Stimulated activated CD8-positive, alpha-beta memory T cell treated with anti-CD3 and anti-CD28 coated beads, Interleukin-15, amount 100 ng/mL, for 24 hours (primary cell): Measurements from ENCODE around the gene FAF1.

Experiments used
- DNase-seq: peaks from one replicate; pipeline ENCODE4 v3.0.0-alpha.2; 2020; ENCODE audit warnings: low read depth

FAF1 gene

DNA sequence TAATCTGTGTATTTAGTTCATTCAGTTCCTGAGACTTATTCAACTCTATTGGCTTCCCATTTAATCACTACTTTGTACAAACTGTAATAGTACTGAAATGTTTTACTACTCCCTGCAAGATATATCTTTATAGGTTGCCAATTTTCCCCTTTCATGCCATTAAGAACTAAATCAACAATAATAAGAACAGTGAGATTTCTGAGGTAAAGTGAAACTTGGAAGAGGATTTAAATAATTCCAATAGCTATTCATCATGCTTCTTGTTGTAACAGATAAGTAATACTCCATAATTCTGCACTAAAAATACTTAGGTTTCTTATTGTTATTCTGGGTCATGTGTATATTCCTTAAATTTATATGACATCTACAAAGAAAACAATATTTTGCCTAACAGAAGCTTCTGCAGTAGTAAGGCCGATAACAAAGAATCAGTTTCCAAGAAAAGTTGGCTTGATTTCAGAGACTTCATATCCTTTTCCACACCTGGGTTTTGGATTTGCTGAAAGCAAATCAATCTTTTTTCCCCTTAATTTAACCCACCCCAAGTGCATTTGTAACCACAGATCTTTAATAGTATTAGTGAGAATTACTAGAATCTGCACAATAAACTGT, 258.3 kb downstream of the FAF1 start:
- no peak for DNase-seq

DNA sequence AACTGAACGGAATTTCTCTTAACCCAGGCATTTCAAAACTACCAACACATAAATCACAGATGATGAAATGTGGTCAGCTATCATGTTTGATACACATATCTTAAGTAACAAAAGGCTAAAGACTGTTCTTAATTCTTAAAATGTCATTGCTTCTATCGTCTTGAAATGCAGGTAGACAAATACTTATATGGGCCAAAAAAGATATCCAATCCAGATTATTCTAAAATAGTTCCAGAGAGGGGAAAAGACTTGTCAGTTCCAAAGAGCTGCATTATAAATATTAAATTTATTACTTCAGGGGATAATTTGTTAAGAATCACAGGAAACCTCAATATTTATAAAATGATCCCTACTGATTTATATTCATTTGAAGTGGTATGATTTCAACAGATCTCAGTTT, 259.4 kb downstream of the FAF1 start:
- no peak for DNase-seq

DNA sequence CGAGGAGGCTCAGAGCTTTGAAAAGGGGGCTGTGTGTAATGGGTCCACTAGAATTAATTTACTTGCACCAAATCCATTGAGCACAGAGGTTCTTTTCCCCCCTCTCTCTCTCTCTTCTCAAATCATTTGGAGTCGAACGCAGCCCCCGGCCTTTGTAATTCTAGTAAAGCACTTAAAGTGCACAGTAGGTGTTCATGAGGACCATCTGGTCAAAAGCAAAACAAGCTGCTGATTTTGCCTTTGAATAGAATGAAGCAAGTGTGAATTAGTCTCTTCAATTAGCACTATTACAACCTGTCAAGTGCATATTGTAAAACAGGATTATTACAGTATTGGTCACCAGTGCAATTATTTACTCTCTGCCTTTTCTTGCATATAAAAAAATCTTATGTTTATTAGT, 259.9 kb downstream of the FAF1 start:
- no peak for DNase-seq

DNA sequence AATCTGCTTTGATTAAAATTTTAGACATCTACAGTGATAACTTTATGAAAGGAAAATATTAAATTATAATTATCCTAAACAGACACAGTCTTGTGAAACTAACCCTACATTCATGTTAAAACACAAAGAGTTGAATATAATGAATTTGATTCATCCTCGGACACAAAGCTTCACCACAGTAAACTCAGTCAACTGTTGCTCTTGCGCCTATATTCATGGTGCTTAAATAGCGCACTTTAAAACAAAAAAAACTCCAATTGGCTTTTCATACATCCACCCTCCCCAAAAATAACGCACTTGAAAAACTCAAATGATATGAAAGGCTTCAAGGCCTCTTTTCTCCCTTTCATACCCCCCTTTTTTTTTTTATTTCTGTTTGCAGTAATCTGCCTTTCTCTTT, 260.3 kb downstream of the FAF1 start:
- no peak for DNase-seq

DNA sequence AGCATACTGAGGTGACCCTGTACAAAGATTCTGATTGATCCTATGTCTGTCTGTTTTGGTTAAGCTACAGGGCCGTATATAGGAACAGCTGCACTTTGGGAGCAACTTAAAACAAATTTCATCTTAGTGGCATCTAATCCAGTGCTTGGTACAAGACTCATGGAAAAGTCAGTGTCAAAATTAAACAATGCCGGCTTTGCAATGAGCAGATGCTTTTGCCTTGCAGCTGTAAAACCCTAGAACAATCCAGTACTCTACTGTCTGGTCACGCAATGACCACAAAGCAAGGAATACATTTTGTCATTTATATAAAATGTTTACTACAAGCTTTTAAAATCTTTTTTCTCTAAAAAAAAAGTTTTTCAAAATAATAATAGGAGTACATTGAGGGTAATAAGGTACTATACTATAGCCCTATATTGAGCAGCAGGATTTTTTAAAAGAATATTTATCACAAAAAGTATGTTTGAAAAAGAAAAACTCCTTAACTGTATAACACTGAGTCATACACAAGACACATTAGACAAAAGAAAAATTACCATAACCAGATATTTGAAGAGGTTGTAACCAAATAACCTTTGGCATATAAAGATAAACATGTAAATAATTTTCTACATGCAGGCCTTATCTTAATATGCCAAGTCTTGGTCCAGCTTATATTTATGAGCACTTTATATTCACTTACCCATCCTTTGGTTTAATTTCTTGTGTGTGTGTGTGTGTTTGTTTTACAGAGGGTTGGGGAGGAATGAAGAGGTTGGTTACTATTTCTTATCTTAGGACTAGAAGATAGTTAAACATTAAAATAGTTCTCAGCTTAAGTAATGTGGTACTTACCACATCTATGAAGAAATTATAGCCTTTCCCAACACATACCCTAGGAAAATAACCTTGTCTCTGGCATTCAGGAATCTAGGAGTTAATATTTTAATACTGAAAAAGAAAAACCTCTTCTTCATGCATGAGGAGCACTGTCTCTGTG, 262.3 kb downstream of the FAF1 start:
- DNase-seq = no peak

DNA sequence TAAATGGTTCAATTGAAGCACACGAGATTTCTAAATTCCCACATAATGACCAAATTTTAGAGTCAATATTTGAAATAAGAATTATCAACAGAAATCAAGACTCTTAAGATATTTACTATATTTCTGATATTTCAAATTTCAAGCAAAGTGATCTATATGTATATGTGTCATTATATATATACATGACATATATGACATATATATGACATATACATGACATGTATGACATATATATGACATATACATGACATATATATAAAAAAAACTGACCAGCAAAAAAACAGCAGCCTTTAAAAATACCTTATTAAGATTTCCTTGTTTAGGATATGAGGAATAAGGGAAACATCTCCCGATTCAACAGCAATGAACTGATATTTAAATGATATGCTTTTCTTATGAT, 266.2 kb downstream of the FAF1 start:
- DNase-seq = no peak

DNA sequence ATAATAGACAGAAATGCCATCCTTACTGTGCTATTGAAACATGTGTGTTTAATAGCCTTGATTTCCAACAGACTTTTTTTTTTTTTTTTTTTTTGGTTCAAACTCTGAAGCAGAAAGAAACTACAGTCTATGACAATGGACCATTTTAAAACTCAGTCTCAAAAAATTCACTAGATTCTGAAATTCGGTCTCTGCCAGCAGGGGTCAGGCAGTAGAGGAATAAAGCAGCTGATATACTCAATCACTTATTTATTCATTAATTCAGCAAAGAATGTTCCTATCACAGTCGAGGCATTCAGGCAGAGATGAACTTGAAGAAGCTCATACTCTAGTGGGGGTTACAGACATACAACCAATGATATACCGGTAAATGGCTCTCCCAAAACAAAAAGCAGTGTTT, 275.9 kb downstream of the FAF1 start:
- no peak for DNase-seq

DNA sequence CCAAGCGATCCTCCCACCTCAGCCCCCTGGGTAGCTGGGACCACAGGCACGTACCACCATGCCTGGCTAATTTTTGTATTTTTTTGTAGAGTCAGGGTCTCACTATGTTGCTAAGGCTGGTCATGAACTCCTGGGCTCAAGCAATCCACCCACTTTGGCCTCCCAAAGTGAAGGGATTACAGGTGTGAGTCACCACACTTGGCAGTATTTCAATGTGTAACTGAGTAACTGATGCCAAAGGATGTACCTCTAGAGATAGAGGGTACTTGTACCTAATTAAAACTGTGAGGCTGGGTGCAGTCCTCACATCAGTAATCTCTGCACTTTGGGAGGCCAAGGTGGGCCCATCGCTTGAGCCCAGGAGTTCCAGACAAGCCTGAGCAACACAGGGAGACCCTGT, 278.1 kb downstream of the FAF1 start:
- no peak for DNase-seq

DNA sequence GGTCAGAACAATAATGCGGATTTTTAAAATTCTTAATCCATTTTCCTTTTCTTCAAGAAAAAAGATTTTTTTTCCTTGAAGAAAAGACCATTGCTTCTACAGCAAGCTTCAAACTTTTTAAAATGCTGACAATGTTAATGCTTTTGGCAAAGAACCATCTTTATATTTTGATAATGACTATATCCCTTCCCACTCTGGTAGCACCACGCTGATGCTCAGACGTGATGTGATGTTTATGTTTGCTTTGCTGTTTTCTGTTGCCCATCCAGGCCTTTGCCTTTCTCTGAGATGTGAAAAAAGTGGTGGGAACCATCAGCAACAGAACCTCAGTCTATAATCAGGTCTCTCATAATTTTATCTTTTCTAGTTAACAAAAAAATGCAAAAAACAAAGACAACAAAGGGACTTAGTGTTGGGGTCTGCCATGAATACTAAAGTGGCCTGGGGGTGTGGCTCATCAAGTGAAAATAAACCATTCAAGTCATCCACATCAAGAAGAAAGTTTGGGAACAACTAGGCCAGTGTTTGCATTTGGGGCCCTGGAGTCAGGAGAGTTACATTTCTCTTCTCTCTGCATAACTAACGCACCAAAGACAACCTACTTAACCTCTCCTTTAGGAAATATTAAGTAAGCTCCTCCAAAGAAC, 292.2 kb downstream of the FAF1 start:
- no peak for DNase-seq

DNA sequence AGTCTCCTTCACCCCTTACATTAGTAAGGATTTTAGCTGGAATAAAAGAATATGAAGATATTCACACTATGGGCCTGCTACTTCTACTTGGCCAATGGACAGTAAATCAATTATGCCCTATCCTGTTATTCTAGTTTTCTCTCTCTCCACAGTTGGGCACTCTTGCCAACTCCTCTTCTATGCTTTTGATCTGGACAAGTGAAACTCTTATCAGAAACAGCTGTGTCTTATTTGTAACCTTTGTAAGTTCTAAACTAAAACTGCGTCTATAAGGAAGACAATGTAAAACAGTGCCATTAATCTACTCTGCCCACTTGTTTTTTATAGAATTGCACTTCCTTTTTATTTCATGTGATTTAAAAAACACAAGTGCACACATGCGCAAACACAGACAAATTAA, 292.8 kb downstream of the FAF1 start:
- no peak for DNase-seq

DNA sequence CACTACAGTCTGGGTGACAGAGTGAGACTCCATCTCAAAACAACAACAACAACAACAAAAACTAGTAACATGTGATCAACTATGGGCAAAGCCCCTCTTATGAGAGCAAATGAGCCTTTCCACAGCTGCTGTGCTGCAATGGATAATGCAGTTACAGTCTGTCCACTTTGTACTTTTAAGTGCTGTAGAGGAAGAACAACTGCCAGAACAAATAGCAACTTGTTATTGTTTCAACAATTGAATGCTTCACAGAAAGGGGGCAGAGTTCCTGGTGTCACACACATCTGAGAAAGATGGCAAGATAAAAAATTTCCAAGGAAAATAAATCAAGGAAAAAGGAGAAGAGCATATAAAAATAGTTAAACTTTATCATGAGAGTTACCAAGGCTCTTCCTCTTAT, 293.2 kb downstream of the FAF1 start:
- DNase-seq = no peak

DNA sequence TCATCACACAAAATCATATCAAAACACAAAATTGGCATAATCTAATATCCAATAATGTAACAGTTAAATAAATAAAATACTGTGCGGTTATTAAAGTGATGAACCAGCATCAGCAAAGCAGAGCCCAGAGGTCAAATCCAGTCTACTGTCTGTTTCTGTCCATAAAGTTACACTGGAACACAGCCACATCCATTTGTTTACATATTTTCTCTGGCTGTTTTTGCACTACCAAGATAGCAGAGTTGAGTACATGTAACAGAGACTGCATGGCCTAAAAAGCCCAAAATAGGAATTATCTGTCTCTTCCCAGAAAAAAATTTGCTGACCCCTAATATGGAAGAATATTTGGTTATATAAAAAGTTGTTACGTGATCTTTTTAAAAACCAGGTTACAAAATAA, 294.7 kb downstream of the FAF1 start:
- DNase-seq = no peak

DNA sequence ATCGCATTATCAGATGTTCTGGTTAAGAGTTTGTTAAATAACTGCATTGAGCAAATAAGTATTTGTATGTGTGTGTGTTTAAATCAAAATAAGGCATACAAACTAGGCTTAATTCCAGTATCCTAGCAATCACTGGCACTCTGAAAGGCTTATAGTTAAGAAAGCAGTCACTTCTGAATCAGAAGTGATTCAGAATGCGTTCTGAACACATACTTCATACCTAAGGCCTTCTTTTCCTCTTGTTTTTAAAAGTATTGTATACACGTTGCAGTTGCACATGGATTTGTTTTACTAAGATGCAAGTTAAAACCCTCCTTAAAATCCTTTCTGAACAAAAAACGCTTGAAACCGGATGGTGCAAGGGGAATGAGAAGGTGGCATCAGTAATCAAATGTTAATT, 298.4 kb downstream of the FAF1 start:
- DNase-seq = no peak

DNA sequence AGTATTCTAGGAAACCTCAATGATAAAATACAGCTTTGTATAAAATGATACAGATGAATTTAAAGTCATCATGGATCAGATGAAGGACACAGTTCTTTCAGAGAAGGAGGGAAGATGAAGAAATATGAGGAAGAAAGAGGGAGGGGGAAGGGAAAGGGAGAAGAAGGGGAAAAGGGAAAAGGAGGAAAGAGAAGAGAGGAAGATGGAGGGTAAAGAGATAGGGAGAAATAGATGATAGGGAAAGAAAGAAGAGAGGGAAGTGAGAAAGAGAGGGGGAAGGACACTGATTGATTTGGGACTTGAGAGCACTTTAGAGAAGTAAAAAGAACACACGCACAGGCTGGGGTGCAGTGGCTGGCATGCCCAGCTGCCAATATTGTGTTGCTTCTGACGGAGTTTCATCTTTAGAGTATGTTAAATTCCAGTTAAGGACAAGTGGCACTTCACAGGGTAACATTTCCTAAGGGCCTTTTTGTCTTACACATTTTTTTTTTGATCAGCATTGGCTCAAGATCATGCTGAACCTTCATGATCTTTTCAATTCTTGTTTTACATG, 300.9 kb downstream of the FAF1 start:
- no peak for DNase-seq

DNA sequence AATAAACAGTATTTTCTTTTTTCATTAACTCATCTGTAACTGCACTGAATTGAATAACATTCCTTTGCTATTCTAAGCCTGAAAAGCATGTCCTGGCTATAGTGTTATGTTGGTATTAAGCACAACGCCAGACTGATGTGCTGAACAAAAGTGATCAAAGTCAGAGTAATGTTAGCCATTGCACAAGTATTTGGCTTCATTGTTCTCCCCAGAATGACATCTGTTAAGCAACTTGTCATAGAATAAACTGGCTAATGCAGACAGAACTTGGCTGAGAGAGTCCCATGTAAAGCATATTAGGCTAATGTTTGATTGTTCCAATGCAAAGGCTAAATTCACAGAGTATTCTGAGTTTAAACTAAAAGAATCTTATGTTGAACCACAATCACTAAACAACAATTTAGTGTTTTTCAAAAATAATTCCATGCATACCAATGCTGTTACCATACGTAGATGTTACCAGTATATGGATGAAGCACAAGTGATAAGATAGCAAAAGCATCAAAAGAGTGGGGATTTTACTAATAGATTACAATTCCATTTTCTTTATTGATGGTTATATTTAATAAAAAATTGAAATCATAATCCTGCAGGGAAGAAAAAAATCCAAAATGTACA, 301.5 kb downstream of the FAF1 start:
- DNase-seq = no peak

DNA sequence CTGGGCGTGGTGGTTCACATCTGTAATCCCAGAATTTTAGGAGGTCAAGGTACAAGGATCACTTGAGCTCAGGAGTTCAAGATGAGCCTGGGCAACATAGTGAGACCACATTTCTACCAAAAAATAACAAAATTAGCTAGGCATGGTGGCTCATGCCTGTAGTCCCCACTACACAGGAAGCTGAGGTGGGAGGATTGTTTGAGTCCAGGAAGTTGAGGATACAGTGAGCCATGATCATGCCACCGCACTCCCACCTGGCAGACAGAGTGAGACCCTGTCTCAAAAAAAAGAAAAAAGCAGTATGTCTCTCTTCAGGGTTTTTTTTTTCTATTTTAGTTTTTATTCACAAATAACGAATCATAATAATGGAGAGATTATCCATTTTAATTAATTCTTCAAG, 303.1 kb downstream of the FAF1 start:
- no peak for DNase-seq

DNA sequence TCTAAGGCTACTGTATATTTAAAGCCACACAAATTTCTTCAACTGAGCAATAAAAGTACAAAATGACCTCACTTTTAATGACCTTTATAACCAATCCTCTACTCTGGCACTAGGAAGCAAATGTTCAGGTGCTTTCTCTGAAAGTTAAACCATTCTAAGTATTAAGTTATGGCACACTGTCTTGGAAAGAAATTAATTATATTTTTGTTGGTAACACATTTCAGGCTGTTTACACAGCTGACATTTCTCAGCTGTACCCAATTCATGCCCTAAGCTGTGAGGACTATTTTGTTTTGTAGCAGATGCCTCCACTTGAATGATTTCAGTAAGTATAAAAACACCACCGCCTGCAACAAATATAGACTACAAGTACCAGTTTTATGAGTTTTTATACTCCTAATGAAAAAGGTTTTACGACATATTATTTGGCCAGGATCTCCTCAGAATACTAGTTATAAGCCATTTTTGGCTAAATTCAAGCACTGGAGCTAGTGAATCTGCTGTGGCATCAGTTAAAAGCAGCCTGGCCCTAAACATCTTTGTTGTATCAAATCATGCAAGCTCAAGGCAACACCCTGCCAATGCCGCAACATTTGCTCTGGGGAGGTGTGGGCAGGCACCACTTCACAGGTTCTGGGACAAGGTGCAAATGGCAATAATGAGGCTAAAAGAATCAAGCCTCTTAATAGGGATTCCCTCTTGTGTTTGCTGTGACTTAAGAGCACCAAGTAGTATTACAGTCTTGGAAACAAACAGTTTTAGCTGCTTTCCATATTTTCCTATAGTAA, 308.4 kb downstream of the FAF1 start:
- DNase-seq = no peak

DNA sequence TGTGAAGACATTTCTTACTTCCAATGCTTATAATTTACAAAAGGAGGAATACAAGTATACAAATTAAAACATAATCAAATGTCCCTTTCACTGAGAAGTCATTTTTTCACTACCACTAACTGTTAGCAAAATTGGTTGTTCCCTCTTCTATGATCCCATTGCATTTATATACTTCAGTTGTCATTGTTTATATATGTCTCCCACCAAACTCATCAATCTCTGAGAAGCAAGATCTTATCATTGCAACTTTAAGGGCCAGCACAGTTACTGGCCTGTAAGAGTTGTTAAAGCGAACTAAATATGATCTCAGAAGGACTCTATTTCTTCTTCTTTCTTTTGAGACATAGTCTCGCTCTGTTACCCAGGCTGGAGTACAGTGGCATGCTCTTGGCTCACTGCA, 313.5 kb downstream of the FAF1 start:
- DNase-seq = no peak

DNA sequence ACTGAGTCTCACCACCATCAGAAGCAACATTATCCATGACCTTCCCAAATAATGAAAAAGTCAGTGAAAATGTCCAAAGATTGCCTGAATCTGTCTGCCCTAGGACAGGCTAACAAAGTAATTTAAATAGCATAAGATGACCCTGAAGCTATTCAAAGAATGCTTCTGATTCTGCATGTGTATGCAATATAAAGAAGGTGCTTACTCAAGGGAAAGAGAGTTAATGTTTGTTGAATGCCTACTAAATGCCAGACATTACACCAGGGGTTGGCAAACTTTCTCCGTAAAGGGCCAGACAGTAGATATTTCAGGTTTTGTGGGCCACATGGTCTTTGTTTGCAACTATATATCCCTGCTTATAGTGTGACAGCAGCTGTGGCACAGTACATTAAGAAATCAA, 314.9 kb downstream of the FAF1 start:
- DNase-seq = no peak

DNA sequence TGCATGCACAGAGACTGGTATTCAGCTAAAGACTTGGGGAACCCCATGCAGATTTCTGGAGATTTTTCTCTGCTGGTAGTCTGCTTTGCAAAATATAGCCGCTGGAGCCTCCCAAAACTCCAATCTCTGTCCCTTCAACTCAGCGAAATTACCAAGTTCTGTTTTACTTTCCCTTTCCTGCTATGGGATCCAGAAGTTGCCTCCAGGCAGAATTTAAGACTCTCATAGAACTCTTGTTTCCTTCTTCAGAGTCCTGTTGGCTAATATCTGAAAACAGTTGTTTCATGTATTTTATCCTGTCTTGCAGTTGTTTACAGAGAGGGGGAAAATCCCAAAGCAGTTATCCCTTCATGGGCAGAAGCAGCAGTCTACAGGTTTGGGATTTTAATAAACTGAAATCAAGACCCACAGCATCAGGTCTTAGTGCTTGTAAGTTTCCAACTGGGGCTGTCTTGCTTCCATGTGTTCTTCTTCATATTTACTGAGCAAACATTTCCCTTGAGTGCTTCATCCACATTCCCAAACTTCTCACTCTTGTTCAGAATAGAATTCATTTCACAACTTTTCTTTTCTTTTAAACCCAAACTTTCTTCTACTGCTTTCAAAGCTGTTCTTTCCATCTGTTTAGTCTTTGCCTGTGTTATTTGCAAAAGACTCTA, 315.5 kb downstream of the FAF1 start:
- no peak for DNase-seq

DNA sequence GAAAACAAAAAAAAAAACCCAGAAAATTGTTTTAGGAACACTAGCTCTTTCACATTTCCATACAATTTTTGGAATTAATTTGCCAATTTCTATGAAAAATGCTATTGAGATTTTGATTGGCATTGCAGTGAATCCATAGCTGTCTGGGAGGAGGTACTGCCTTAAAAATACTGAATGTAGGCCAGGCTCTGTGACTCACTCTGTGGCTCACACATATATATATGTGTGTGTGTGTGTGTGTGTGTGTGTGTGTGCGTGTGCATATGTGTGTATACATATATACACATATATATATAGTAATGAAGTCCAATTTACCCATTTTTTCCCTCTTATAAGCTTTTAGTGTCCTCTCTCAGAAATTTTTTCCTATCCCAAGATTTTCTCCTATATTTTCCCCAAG, 322.6 kb downstream of the FAF1 start:
- no peak for DNase-seq
